DND-41 (cell line): ENCODE results near the gene ARHGAP6.

ENCODE experiments used
- ATAC-seq: fragments of 200-7000 bp; cut with Tn5 transposase; 3 replicates; pipeline ENCODE4 v1.9.1; 2021; ENCODE audit warnings: low read depth; ENCODE audit not compliant: insufficient read depth
- DNase-seq: peaks from one replicate; pipeline ENCODE4 v3.0.0-alpha.2; 2020
- H2AFZ ChIP-seq: 2 replicates; pipeline ENCODE4 v1.6.0; 2012; ENCODE audit warnings: low read depth, low read length
- H3K27ac ChIP-seq: 2 replicates; pipeline ENCODE4 v1.5.1; 2012; ENCODE audit warnings: low read length, inconsistent platforms
- H3K27me3 ChIP-seq: fragments of 200-600 bp; sonication (generic); 2 replicates; pipeline ENCODE4 v1.6.0; 2012; ENCODE audit warnings: low read length, mild to moderate bottlenecking, inconsistent platforms; ENCODE audit not compliant: insufficient read depth, poor library complexity
- H3K36me3 ChIP-seq: 2 replicates; pipeline ENCODE4 v1.5.1; 2012; ENCODE audit warnings: low read length, inconsistent platforms; ENCODE audit not compliant: insufficient read depth
- H3K4me1 ChIP-seq: 2 replicates; pipeline ENCODE4 v1.5.1; 2012; ENCODE audit warnings: mild to moderate bottlenecking, low read length; ENCODE audit not compliant: insufficient read depth
- H3K4me2 ChIP-seq: 2 replicates; pipeline ENCODE4 v1.6.0; 2012; ENCODE audit warnings: mild to moderate bottlenecking, moderate library complexity, low read length, inconsistent platforms; ENCODE audit not compliant: insufficient read depth
- H3K4me3 ChIP-seq, 2 experiments: fragments of 200-600 bp in 1 of 2; shearing (Covaris generic) in 1 of 2; 2 replicates each; pipeline ENCODE4 v1.5.1; 2012 to 2016; ENCODE audit warnings: inconsistent platforms in 2 of 2, low read length in 2 of 2, mild to moderate bottlenecking in 2 of 2, low read depth in 1 of 2, moderate library complexity in 1 of 2
- H3K79me2 ChIP-seq: 2 replicates; pipeline ENCODE4 v1.6.0; 2012; ENCODE audit warnings: low read length, inconsistent platforms; ENCODE audit not compliant: insufficient read depth
- H3K9ac ChIP-seq: 2 replicates; pipeline ENCODE4 v1.6.0; 2012; ENCODE audit warnings: low read depth, mild to moderate bottlenecking, inconsistent platforms, low read length, moderate library complexity
- H3K9me3 ChIP-seq: 2 replicates; pipeline ENCODE4 v1.5.1; 2012; ENCODE audit warnings: low read length, moderate library complexity, mild to moderate bottlenecking, inconsistent platforms; ENCODE audit not compliant: insufficient read depth, severe bottlenecking
- H4K20me1 ChIP-seq: 2 replicates; pipeline ENCODE4 v1.6.0; 2012; ENCODE audit warnings: low read length; ENCODE audit not compliant: insufficient read depth
- CTCF ChIP-seq: IDR thresholded peaks from 2 replicates; pipeline ENCODE4 v1.5.1; 2012; ENCODE audit warnings: borderline replicate concordance, low read length, moderate library complexity, mild to moderate bottlenecking; ENCODE audit not compliant: poor library complexity, severe bottlenecking; ENCODE audit errors: extremely low read depth
- EZH2 ChIP-seq: IDR thresholded peaks from 3 replicates; pipeline ENCODE4 v1.6.1; 2012; ENCODE audit warnings: borderline replicate concordance, low read depth, mild to moderate bottlenecking, moderate library complexity, low read length, inconsistent platforms; ENCODE audit not compliant: severe bottlenecking

ARHGAP6 gene

GRCh38 chrX:11553594-11553993, 112.1 kb downstream of the ARHGAP6 start:
- Histone ChIP-seq H3K9ac (no peak overlapping the region), H3K4me3 (no peak overlapping the region), H3K9me3 (no peaks in the 10 kb centered on the region), H2AFZ (no peak overlapping the region), H3K4me1 (no peaks in the 10 kb centered on the region), H3K4me2 (no peak overlapping the region), H3K36me3 (no peaks in the 10 kb centered on the region), H3K27ac (no peak overlapping the region), H4K20me1 (no peaks in the 10 kb centered on the region), H3K79me2 (no peaks in the 10 kb centered on the region), H3K27me3 (no peaks in the 10 kb centered on the region)
- TF ChIP-seq CTCF, result no peak
- no peak for TF ChIP-seq EZH2
- DNase-seq (no peak), ATAC-seq (no peak)

GRCh38 chrX:11551151-11551550, 114.6 kb downstream of the ARHGAP6 start:
- no peaks in the 10 kb centered on the region for H3K79me2 ChIP-seq
- H4K20me1 ChIP-seq, result no peaks in the 10 kb centered on the region
- no peaks in the 10 kb centered on the region for H3K36me3 ChIP-seq
- H3K27me3 ChIP-seq, result no peaks in the 10 kb centered on the region
- H3K9me3 ChIP-seq, result no peaks in the 10 kb centered on the region
- no peak overlapping the region for H3K9ac ChIP-seq
- H2AFZ ChIP-seq, result no peak overlapping the region
- DNase-seq (no peak), ATAC-seq (no peak)
- no peak overlapping the region for H3K4me3 ChIP-seq
- no peaks in the 10 kb centered on the region for H3K4me1 ChIP-seq
- H3K4me2 ChIP-seq, result no peak overlapping the region
- TF ChIP-seq EZH2, result no peak
- TF ChIP-seq CTCF, result no peak
- no peak overlapping the region for H3K27ac ChIP-seq

- Histone ChIP-seq H3K79me2 (no peaks in the 10 kb centered on the region), H3K27me3 (no peaks in the 10 kb centered on the region), H3K36me3 (no peaks in the 10 kb centered on the region), H4K20me1 (no peaks in the 10 kb centered on the region), H3K4me1 (no peaks in the 10 kb centered on the region), H3K27ac (no peak overlapping the region), H3K9me3 (no peaks in the 10 kb centered on the region), H2AFZ (no peak overlapping the region), H3K4me3 (no peak overlapping the region), H3K9ac (no peak overlapping the region), H3K4me2 (no peak overlapping the region)
- ATAC-seq, result no peak
- TF ChIP-seq CTCF (no peak), EZH2 (no peak)
- DNase-seq, result no peak
Measured at GRCh38 chrX:11546917-11547316, 118.8 kb downstream of the ARHGAP6 start.

- peak; percentile 3 for DNase-seq
- no peak for ATAC-seq
- no peak overlapping the region for H3K9ac ChIP-seq
- no peak overlapping the region for H2AFZ ChIP-seq
- H3K27me3 ChIP-seq, result no peaks in the 10 kb centered on the region
- no peak overlapping the region for H3K4me3 ChIP-seq
- H4K20me1 ChIP-seq, result no peaks in the 10 kb centered on the region
- TF ChIP-seq CTCF (peak; percentile 27), EZH2 (no peak)
- no peaks in the 10 kb centered on the region for H3K9me3 ChIP-seq
- H3K27ac ChIP-seq, result no peak overlapping the region
- H3K79me2 ChIP-seq, result no peaks in the 10 kb centered on the region
- no peak overlapping the region for H3K4me2 ChIP-seq
- no peaks in the 10 kb centered on the region for H3K4me1 ChIP-seq
- H3K36me3 ChIP-seq, result no peaks in the 10 kb centered on the region
Measured at GRCh38 chrX:11543249-11543648, 122.5 kb downstream of the ARHGAP6 start.
